Ishikawa (cell line): Measurements from ENCODE around the gene MAPK4.

Source experiments
- CEBPB ChIP-seq: IDR thresholded peaks from 2 replicates; pipeline ENCODE4 v1.6.1; 2012
- CREB1 ChIP-seq: IDR thresholded peaks from 2 replicates; pipeline ENCODE4 v1.6.1; 2012; ENCODE audit warnings: low read depth
- EGR1 ChIP-seq: IDR thresholded peaks from 2 replicates; pipeline ENCODE4 v1.6.1; 2012
- EP300 ChIP-seq: IDR thresholded peaks from 2 replicates; pipeline ENCODE4 v1.6.1; 2012; ENCODE audit warnings: borderline replicate concordance
- FOXM1 ChIP-seq: IDR thresholded peaks from 2 replicates; pipeline ENCODE4 v1.6.1; 2012; ENCODE audit warnings: low read depth, borderline replicate concordance
- RAD21 ChIP-seq: IDR thresholded peaks from 2 replicates; pipeline ENCODE4 v1.6.1; 2012; ENCODE audit warnings: low read depth
- TAF1 ChIP-seq: IDR thresholded peaks from 2 replicates; pipeline ENCODE4 v1.6.1; 2012; ENCODE audit warnings: low read depth, mild to moderate bottlenecking
- TCF12 ChIP-seq: IDR thresholded peaks from 2 replicates; pipeline ENCODE4 v1.6.1; 2012; ENCODE audit warnings: low read depth
- YY1 ChIP-seq: IDR thresholded peaks from 2 replicates; pipeline ENCODE4 v1.6.1; 2012; ENCODE audit warnings: low read depth
- TF ChIP-seq, protein P1 (sequence below): IDR thresholded peaks from 2 replicates; pipeline ENCODE4 v1.6.1; 2012
- TF ChIP-seq, protein P2 (sequence below): IDR thresholded peaks from 2 replicates; pipeline ENCODE4 v1.6.1; 2012; ENCODE audit warnings: low read depth, mild to moderate bottlenecking

DNA sequence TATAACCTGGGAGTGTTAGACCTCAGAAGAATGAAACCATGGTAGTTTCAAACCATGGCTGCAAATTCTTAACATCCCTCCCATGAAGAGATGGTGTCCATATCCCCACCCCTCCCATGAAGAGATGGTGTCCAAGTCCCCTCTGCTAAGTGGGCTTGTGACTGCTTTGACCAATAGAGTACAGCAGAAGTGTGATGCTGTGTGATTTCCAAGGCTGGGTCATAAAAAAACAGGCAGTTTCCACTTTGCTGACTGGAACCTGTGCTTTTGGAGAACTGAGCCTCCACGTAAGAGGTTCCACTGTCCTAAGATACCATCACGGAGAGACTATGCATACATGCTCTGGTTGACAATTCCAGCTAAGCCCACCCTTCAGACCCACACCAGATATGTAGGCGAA is 194.4 kb downstream of the MAPK4 start:
- TF ChIP-seq RAD21 (no peak), EP300 (no peak), YY1 (no peak), CREB1 (no peak), FOXM1 (no peak), TAF1 (no peak), CEBPB (no peak), TCF12 (no peak), EGR1 (no peak)
- TF ChIP-seq, protein P1, sequence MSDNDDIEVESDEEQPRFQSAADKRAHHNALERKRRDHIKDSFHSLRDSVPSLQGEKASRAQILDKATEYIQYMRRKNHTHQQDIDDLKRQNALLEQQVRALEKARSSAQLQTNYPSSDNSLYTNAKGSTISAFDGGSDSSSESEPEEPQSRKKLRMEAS: no peak
- TF ChIP-seq, protein P2, sequence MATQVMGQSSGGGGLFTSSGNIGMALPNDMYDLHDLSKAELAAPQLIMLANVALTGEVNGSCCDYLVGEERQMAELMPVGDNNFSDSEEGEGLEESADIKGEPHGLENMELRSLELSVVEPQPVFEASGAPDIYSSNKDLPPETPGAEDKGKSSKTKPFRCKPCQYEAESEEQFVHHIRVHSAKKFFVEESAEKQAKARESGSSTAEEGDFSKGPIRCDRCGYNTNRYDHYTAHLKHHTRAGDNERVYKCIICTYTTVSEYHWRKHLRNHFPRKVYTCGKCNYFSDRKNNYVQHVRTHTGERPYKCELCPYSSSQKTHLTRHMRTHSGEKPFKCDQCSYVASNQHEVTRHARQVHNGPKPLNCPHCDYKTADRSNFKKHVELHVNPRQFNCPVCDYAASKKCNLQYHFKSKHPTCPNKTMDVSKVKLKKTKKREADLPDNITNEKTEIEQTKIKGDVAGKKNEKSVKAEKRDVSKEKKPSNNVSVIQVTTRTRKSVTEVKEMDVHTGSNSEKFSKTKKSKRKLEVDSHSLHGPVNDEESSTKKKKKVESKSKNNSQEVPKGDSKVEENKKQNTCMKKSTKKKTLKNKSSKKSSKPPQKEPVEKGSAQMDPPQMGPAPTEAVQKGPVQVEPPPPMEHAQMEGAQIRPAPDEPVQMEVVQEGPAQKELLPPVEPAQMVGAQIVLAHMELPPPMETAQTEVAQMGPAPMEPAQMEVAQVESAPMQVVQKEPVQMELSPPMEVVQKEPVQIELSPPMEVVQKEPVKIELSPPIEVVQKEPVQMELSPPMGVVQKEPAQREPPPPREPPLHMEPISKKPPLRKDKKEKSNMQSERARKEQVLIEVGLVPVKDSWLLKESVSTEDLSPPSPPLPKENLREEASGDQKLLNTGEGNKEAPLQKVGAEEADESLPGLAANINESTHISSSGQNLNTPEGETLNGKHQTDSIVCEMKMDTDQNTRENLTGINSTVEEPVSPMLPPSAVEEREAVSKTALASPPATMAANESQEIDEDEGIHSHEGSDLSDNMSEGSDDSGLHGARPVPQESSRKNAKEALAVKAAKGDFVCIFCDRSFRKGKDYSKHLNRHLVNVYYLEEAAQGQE: no peak
